ENCODE measurements around the gene ERI2. TPM values are rescaled to one million over a fixed set of nuclear protein-coding genes. Genes with fewer than 3 reads are reported as not detected.
A peak's percentile ranks its signal among the peaks of the same experiment; 100 is the strongest.

The ERI2 gene
- total RNA-seq, 2 experiments from 2014 or later: 0.25 to 0.45 TPM

DNA sequence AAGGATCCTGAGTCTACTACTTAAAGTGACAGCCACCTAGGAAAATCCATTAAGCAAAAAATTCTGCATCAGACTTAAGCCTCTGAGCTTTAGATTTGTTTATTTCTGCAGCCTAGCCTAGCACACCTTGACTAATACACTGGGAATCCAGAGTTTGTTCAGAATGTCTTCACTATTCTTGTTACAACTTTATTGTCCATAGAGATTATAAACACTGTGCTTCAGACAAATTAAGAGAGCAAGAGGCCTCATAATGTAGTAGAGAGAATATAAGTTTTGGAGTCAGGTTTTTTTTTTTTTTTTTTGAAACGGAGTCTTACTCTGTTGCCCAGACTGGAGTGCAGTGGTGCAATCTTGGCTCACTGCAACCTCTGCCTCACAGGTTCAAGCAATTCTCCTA is 55.7 kb downstream of the ERI2 start:
- H3K4me3 ChIP-seq (ENCODE audit: low read length): no peak overlapping the region
- no peaks in the 10 kb centered on the region for H3K27me3 ChIP-seq (ENCODE audit: control insufficient read depth in 1 of 2, insufficient read depth in 2 of 2, low read length in 2 of 2)
- intact Hi-C loops (cut with DNase I, micrococcal nuclease): no loop called here
- POLR2A ChIA-PET: no interaction called here
- no peak overlapping the region for H3K27ac ChIP-seq (ENCODE audit: low read depth in 1 of 2, low read length in 2 of 2)
- no peak for TF ChIP-seq CTCF (IDR thresholded peaks at IDR 0.05)
- Mint-ChIP-seq H3K27ac (no peak overlapping the region), H3K9me3 (peaks cover 6% of the 10 kb centered on the region), H3K4me3 (no peak overlapping the region), H3K27me3 (peaks cover 5% of the 10 kb centered on the region), H3K36me3 (ENCODE audit: low read depth) (no peaks in the 10 kb centered on the region), H3K4me1 (ENCODE audit: low read depth) (no peaks in the 10 kb centered on the region)
- ATAC-seq (ENCODE audit: poor library complexity): no peak
- H3K4me1 ChIP-seq (ENCODE audit: insufficient read depth, low read length): no peaks in the 10 kb centered on the region
- no peak for DNase-seq
- CTCF ChIA-PET: interaction anchor here (0.7 kb wide), 1 partner anchor 267 kb away, joined by 3 read pairs; no protein-coding TSS in a partner anchor
- H3K36me3 ChIP-seq (ENCODE audit: insufficient read depth, low read length): no peaks in the 10 kb centered on the region
- peaks cover 7 to 15% of the 10 kb centered on the region in 2 experiments for H3K9me3 ChIP-seq (ENCODE audit: control insufficient read depth in 1 of 2, insufficient read depth in 1 of 2, low read length in 2 of 2)

- ChIA-PET POLR2A (no interaction called here), CTCF (no interaction called here)
- Mint-ChIP-seq H3K27me3 (peaks cover 5% of the 10 kb centered on the region), H3K4me1 (ENCODE audit: low read depth) (no peaks in the 10 kb centered on the region), H3K27ac (no peak overlapping the region), H3K4me3 (no peak overlapping the region), H3K36me3 (ENCODE audit: low read depth) (no peaks in the 10 kb centered on the region), H3K9me3 (no peaks in the 10 kb centered on the region)
- no peak for TF ChIP-seq CTCF (IDR thresholded peaks at IDR 0.05)
- Histone ChIP-seq H3K9me3 (ENCODE audit: control insufficient read depth in 1 of 2, insufficient read depth in 1 of 2, low read length in 2 of 2) (peaks cover 7 to 15% of the 10 kb centered on the region in 2 experiments), H3K36me3 (ENCODE audit: insufficient read depth, low read length) (no peaks in the 10 kb centered on the region), H3K4me1 (ENCODE audit: insufficient read depth, low read length) (no peaks in the 10 kb centered on the region), H3K27me3 (ENCODE audit: control insufficient read depth in 1 of 2, insufficient read depth in 2 of 2, low read length in 2 of 2) (no peaks in the 10 kb centered on the region), H3K27ac (ENCODE audit: low read depth in 1 of 2, low read length in 2 of 2) (no peak overlapping the region), H3K4me3 (ENCODE audit: low read length) (no peak overlapping the region)
- ATAC-seq (ENCODE audit: poor library complexity) (no peak), DNase-seq (no peak)
- intact Hi-C loops (cut with DNase I, micrococcal nuclease): loop anchor here in 1 of 2 experiments (5.0 to 10.0 kb wide), 3 partner anchors 1195 to 1545 kb away; partner anchors contain the start of genes CCP110, GDE1, POLR3E and VPS35L
These were observed 56.8 kb downstream of the ERI2 start for GRCh38 chr16:20749474-20749873.

DNA sequence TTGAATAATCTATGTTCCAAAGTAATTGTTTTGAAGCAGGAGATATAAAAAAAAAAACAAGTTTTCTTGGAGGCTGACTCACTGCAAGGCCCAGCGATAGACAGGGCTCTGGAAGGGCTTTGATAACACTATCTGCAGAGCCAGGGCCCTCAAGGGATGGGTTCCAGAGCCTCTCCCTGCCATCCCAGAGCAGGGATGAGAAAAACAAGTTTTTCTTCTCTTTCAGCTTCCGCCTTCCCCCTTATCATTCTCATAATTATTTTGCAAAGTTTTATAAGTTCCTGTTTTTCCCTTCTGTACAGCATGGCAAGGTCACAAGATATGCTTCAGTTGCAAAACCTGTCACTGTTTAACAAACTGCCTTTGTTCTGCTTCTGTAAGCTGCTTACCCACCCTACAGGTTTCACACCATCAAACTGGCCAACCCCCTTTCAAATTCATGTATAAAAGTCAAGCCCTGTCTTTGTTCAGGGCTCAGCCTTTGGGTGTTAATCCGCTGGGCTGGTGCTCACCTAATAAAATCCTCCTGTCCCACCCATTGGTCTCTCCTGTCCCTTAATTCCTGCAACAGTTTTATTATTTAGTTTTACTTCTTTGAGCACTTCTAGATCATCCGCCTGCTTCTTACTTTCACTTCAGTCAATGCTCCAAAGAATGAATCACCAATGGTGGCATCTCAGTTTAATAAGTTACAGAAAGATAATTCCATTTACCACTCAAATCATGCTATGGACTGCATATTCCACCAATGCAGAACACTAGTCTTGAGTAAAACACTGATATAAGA is 59.0 kb downstream of the ERI2 start:
- ATAC-seq (ENCODE audit: poor library complexity) (no peak), DNase-seq (peak in 1 of 14 experiments; percentile 18)
- H3K27ac ChIP-seq (ENCODE audit: low read depth in 1 of 2, low read length in 2 of 2): no peak overlapping the region
- no peaks in the 10 kb centered on the region for H3K9me3 Mint-ChIP-seq
- no peaks in the 10 kb centered on the region for H3K4me1 Mint-ChIP-seq (ENCODE audit: low read depth)
- H3K27ac Mint-ChIP-seq: no peak overlapping the region
- ChIA-PET POLR2A (no interaction called here), CTCF (no interaction called here)
- H3K9me3 ChIP-seq (ENCODE audit: control insufficient read depth in 1 of 2, insufficient read depth in 1 of 2, low read length in 2 of 2): peaks cover 7 to 15% of the 10 kb centered on the region in 2 experiments
- TF ChIP-seq CTCF (IDR thresholded peaks at IDR 0.05): no peak
- intact Hi-C loops (cut with DNase I, micrococcal nuclease): loop anchor here in 1 of 2 experiments (5.0 to 10.0 kb wide), 3 partner anchors 1192 to 1548 kb away; partner anchors contain the start of genes CCP110, GDE1, POLR3E and VPS35L
- no peaks in the 10 kb centered on the region for H3K36me3 ChIP-seq (ENCODE audit: insufficient read depth, low read length)
- no peaks in the 10 kb centered on the region for H3K36me3 Mint-ChIP-seq (ENCODE audit: low read depth)
- H3K4me3 ChIP-seq (ENCODE audit: low read length): no peak overlapping the region
- H3K4me1 ChIP-seq (ENCODE audit: insufficient read depth, low read length): peaks cover under 1% of the 10 kb centered on the region
- H3K27me3 Mint-ChIP-seq: peaks cover under 1% of the 10 kb centered on the region
- H3K4me3 Mint-ChIP-seq: no peak overlapping the region
- no peaks in the 10 kb centered on the region for H3K27me3 ChIP-seq (ENCODE audit: control insufficient read depth in 1 of 2, insufficient read depth in 2 of 2, low read length in 2 of 2)
